HepG2 (cell line): Measurements from ENCODE around the gene SIGMAR1. TPM values are rescaled to one million over a fixed set of nuclear protein-coding genes. Genes with fewer than 3 reads are reported as not detected.

Experiments used
- ATF2 ChIP-seq: sonication (generic); formaldehyde crosslinking; IDR thresholded peaks from 2 replicates; pipeline ENCODE4 v1.4.0; 2020; ENCODE audit warnings: missing genetic modification reagents
- EZH2 ChIP-seq: conservative IDR thresholded peaks from 2 replicates; pipeline ENCODE4 v1.6.1; 2012; ENCODE audit warnings: mild to moderate bottlenecking, low read depth, low read length, moderate library complexity
- ISX ChIP-seq: sonication (generic); formaldehyde crosslinking; conservative IDR thresholded peaks from 2 replicates; pipeline ENCODE4 v1.5.0; 2020; ENCODE audit warnings: missing genetic modification reagents
- LCORL ChIP-seq, 2 experiments: fragments of 450-650 bp in 1 of 2; sonication (generic) in 1 of 2; formaldehyde crosslinking in 1 of 2; IDR thresholded peaks; 2 replicates each; pipeline versions ENCODE4 v1.5.0 to v1.6.1; 2017 to 2020; ENCODE audit warnings: antibody characterized with exemption in 1 of 2, missing genetic modification reagents in 1 of 2
- NFIB ChIP-seq: sonication (generic); formaldehyde crosslinking; IDR thresholded peaks from 2 replicates; pipeline ENCODE4 v1.9.0; 2021; ENCODE audit warnings: missing genetic modification reagents, mild to moderate bottlenecking, borderline replicate concordance
- SMARCE1 ChIP-seq: fragments of 450-650 bp; IDR thresholded peaks from 2 replicates; pipeline ENCODE4 v1.6.1; 2017; ENCODE audit warnings: borderline replicate concordance
- SMC3 ChIP-seq: IDR thresholded peaks from 2 replicates; pipeline ENCODE4 v1.6.1; 2011; ENCODE audit warnings: low read length, improper control_type of control experiment
- STAT6 ChIP-seq: sonication (generic); formaldehyde crosslinking; IDR thresholded peaks from 2 replicates; pipeline ENCODE4 v1.4.0; 2020; ENCODE audit warnings: missing genetic modification reagents, mild to moderate bottlenecking, borderline replicate concordance
- ZNF280B ChIP-seq: sonication (generic); formaldehyde crosslinking; IDR thresholded peaks from 2 replicates; pipeline ENCODE4 v1.5.0; 2020; ENCODE audit warnings: missing genetic modification reagents, mild to moderate bottlenecking, borderline replicate concordance
- ZNF337 ChIP-seq: sonication (generic); formaldehyde crosslinking; IDR thresholded peaks from 2 replicates; pipeline ENCODE4 v1.5.1; 2020; ENCODE audit warnings: missing genetic modification reagents, low read depth, mild to moderate bottlenecking, borderline replicate concordance
- ZNF407 ChIP-seq: sonication (generic); formaldehyde crosslinking; IDR thresholded peaks from one replicate; pipeline ENCODE4 v1.5.1; 2020; ENCODE audit warnings: mild to moderate bottlenecking, missing genetic modification reagents; ENCODE audit errors: not compliant biosample characterization
- ZNF530 ChIP-seq: sonication (generic); formaldehyde crosslinking; IDR thresholded peaks from 2 replicates; pipeline ENCODE4 v1.5.0; 2020; ENCODE audit warnings: low read depth, mild to moderate bottlenecking, missing genetic modification reagents
- ZNF557 ChIP-seq: sonication (generic); formaldehyde crosslinking; IDR thresholded peaks from 2 replicates; pipeline ENCODE4 v1.4.0; 2020; ENCODE audit warnings: missing genetic modification reagents
- ZNF713 ChIP-seq: sonication (generic); formaldehyde crosslinking; IDR thresholded peaks from 2 replicates; pipeline ENCODE4 v1.4.0; 2020; ENCODE audit warnings: mild to moderate bottlenecking, missing genetic modification reagents
- polyA plus RNA-seq, 8 experiments: library from polyadenylated mRNA; depleted of rRNA in 3 of 8; stranded (reverse) in 7 of 8; unstranded in 1 of 8; fragments of >200 nt; fragmentation: Illumina TruSeq in 4 of 8; extraction: Trizol in 4 of 8; gene quantifications; 2 replicates each; pipeline versions ENCODE4 v1.2.1 to v1.2.3, GENCODE V29; 2011 to 2016; ENCODE audit warnings: low read depth in 4 of 8, missing spikeins in 1 of 8, mixed read lengths in 1 of 8; ENCODE audit not compliant: insufficient read depth in 1 of 8
- total RNA-seq, 5 experiments: library from RNA; depleted of rRNA; stranded (reverse); fragments of >200 nt; fragmentation: Illumina TruSeq; extraction: Trizol; gene quantifications; 2 replicates each; pipeline ENCODE4 v1.2.3, GENCODE V29; 2016; ENCODE audit warnings: low read depth in 1 of 5

The SIGMAR1 gene
- total and polyA plus RNA-seq, 2 of the 13 experiments (the other 11 are each of a cell fraction or from before 2014, with no cell fraction given) = 38.9 to 60.8 TPM

GRCh38 chr9:34620061-34620994 lies 17.3 kb downstream of the SIGMAR1 start, which contains the start of gene DCTN3 (continued):
- TF ChIP-seq ZNF280B (CRISPR knock-in tag) = no peak
- no peak for TF ChIP-seq ZNF337
- TF ChIP-seq ZNF713 (CRISPR knock-in tag) = no peak
- no peak for TF ChIP-seq SMARCE1
- no peak for TF ChIP-seq STAT6 (CRISPR knock-in tag)
- TF ChIP-seq ATF2 (CRISPR knock-in tag) = peak; percentile 66; the same call in 1 of the 2 replicates
- no peak for TF ChIP-seq ZNF407 (CRISPR knock-in tag)
- TF ChIP-seq NFIB (CRISPR knock-in tag) = no peak
- no peak for TF ChIP-seq ZNF557 (CRISPR knock-in tag)
- TF ChIP-seq SMC3 = no peak
- TF ChIP-seq ISX = no peak
- no peak for TF ChIP-seq EZH2
- TF ChIP-seq LCORL (IDR thresholded peaks at IDR 0.05) = no peak
- TF ChIP-seq LCORL (CRISPR knock-in tag; IDR thresholded peaks at IDR 0.05) = no peak
- TF ChIP-seq ZNF530 (CRISPR knock-in tag) = no peak
